Central memory CD4-positive, alpha-beta T cell (primary cell): ENCODE data around the gene TWIST1.

Experiments
- DNase-seq: peaks from one replicate; pipeline ENCODE4 v3.0.0; 2022

The TWIST1 gene

DNA sequence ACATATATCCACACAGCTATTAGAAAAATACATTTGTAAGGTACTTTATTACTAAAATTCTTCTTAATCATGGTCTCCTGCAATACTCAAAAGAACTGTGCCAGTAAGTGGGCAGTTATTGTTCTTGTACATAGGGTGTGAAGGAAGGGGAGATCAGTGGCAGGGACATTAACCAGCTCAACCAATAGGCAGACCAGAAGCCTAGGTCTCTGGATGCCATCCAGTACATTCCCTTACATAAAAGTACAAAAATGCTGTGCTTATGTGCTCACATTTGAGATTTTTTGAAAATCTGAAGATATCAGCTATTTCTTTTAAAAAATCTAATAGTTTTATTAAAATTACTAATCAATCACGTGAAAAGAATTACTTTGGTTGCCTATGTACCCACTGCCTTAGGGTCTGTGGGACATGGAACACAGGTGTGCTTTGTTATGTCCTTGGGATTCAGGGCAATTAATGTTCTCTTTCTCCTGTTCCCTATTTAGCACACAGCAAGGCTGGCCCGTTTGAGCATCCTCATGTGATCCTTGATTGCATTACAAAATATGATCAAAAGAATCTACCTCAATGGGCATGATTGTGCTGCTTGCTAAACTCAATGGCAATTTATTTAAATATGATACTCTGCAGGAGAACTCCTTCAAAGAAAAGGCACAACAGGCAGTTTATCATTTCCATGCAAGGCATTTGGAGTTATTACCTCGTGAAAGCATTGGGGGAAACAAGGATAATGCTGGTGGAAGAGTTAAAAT lies 22.7 kb downstream of the TWIST1 start:
- DNase-seq = no peak

DNA sequence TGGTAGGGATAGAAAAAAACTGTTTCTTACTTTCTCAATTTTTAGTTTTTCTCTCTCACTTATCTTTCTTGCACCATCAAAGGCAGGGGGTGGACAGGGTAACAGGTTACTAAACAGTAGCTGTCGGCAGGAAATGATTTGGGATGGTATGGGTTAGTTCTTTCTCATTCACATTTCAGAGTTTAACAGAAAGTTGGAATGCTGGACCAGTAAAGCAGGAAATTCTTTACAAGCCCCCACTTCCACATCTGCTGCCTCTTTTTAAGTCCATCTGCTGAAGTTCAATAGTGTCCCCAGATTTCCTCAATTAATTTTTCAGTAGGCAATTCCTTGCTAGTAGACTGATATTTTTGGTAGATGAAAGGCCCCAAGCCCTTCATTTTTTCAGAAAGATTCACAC lies 23.3 kb downstream of the TWIST1 start:
- DNase-seq = no peak

DNA sequence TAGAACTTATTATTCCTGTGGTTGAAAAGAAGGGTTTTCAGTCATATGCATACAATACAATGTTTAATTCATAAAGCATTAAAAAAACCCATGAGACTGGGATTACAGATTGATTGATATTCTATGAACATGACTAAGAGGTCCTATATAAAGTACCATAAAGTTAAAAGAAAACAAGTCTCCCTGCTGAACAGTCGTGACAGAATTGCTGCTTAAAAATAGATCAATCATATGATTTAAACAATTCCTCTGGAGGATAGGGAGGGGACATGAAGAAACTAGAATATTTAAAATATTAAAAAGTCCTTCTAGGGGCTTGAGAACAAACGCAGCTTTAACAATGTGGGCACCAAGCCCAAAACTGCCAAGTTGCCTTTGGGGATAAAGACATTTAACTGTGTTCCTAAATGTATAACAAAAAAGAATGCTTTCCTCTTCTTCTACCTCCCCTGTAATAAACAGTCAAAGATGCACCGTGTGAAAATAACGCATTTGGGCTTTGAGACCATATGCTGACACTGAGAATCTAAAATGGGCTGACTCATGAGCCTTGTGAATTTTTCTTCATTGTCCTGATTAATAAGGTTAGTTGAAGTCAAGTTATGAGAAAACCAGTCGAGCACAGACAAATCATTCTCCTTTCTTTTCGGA lies 25.8 kb downstream of the TWIST1 start:
- no peak for DNase-seq

DNA sequence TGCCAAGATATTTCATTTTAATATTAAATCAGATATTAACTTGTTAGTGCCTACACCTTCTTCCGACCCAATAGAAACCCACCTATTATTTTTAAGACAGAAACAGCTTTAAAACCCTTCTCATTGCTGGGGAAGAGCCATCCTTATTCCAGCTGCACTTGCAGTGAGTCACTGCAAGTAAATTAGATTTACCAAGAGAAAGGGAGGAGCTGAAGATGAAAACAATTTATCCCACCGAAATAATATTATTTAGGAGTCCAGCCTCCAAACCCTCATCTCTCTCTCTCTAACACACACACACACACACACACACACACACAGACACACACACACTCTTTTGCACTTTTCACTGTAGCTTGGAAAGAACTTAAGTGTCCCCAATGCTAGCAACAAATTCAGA lies 26.9 kb downstream of the TWIST1 start:
- no peak for DNase-seq

DNA sequence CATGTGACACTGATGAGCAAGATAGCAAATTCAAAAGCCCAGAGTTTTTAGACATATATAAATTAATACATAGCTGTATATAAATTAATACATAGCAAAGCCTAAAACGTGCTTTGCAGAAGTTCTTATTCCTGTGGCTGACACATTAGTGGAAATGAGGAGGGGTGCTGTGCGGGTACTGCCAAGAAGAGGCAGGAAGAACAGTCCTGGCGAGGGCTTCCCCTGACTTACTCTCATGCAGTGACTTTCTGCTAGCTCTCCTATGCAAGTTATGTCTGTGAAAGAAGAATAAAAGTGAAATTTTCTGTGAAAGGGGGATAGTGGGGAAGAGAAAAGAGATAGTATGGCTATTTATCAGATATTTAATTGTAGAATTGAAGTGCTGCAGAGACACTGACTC lies 27.6 kb downstream of the TWIST1 start:
- DNase-seq = no peak

DNA sequence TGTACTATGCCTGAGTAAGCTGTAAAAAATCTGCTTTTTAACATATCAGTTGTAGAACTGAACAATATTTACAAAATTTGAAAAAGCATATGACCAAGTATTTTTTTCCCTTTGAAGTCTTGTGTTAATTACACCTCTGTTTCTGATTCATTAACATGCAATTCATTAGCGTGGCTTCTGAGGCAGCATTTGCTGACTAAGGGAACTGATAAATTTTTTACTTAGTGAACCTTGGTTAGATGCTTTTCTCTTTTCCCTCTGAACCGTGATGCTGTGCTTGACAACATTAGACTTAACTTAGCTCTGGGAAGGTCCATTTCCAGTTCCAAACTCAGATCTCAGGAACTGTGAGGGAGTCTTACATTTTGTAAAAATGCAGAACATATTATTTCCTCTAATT lies 28.1 kb downstream of the TWIST1 start:
- no peak for DNase-seq

DNA sequence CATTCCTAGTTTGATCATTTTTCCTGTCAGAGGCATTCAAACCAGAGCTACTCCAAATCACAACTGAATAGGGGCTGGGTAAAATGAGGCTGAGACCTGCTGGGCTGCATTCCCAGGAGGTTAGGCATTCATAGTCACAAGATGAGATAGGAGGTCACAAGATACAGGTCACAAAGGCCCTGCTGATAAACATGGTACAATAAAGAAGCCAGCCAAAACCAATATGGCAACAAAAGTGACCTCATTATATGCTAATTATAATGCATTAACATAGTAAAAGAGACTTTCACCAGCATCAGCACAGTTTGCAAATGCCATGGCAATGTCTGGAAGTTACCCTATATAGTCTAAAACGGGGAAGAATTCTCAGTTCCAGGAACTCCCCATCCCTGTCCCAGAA lies 37.3 kb downstream of the TWIST1 start:
- no peak for DNase-seq

DNA sequence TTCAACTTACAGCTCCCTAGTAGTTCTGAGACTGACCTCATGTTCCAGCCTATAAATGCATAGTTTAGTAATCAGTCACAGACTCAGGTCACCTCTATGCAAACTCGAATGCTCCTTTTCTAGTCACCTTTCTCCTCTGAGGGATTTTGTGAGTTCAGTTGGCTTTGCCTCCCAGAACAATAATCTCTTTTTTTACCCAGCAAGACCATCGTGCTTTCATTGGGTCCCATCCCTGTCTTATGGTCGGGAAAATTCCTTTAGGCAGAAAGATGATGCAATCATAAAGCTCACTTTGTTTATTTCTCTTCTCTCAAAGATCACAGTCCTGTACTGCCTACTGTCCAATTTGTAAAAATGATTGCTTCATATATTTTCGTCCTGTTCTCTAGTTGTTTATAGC lies 38.4 kb downstream of the TWIST1 start:
- DNase-seq = no peak

DNA sequence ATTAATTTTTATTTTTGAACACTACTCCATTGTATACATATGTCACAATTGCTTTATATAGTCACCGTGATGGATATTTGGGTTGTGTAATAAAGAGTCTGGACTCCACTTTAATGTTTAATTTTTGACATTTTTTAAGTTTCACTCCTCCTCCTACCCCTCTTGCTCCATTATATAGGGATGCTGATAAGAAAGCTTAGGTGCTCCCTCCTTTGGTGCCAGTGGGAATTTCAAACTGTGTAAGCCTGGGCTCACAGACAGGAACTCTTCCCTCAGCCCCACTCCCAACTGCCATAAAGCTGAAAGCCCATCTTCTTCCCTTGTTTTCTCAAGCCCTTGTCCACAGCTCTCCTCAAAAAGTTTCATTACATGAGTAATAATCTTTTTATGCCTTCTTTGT lies 47.6 kb downstream of the TWIST1 start:
- DNase-seq = no peak

DNA sequence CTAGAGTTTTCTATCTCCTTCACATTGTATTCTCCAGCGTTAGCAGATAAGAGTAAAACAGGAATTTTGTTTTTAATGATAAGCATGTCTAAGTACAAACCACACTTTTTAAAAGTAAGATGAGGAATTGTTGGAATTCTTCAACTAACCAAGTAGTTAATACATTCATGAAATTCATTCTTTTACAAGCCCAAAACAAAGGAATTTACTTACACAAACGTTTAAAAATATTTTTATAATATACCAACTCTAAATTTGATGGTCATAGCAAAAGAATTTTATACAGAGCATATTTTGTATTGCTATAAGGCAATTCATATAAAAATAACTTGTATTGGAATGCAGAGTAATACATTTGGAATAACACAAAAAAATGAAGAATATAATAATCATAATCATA lies 51.3 kb downstream of the TWIST1 start:
- no peak for DNase-seq
